Ovary (tissue), 3 donors: ENCODE results near the gene HK1.

Experiments
- EP300 ChIP-seq: sonication (generic); formaldehyde crosslinking; IDR thresholded peaks from one replicate; pipeline ENCODE4 v1.6.1; 2017; ENCODE audit warnings: antibody characterized with exemption
- POLR2A ChIP-seq: fragments of 450-650 bp; IDR thresholded peaks from one replicate; pipeline ENCODE4 v1.6.1; 2017; ENCODE audit warnings: antibody characterized with exemption, mild to moderate bottlenecking, moderate library complexity
- TF ChIP-seq, protein P1 (sequence below), 3 donors: fragments of 450-650 bp in 2 of 3; fragments of 200-600 bp in 1 of 3; IDR thresholded peaks; one replicate each; pipeline versions ENCODE4 v1.5.1 to v1.8.0; 2016 to 2022; ENCODE audit warnings: antibody characterized with exemption in 3 of 3, mild to moderate bottlenecking in 1 of 3
- donor health status: DM: no; HTN: no; CAD: no.

DNA sequence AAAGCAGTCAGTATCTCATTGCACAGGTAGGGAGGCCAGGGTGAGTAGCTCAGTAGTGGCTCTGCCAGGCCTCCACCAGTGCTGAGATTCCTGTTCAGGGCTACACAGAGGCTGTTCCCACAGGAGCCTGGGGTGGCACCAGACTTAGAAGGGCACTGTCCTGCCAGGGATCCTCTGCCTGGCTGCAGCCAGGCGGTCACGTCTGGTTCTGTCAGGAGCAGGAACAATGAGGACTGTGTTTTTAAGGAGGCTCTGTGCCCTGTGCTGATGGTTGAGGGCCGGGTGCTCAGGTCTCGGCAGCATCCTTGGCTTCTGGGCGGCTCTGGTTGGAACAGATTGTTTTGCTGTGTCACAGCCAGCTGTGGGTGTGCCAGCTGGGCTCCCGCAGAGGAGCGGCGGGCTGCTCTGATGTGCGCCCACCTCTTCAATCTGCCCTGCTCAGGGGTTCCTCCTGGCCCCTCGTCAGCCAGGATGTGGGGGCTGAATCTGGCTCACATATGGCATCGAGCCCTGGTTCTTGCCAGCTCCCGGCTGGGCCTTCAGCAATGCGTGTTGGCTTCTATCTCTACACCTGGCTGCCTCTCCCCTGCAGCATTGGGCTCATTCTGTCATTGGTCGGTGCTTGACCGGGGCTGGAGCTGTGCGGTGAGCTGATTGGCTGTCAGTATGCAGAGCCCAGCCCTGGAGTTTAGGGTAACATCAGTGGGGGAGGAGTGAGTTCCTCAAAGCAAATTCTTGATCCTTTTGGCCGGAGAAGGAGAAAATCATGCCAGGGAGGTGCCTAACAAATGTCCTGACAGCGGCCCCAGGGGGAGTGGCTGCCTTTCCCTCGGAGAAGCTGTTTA lies 97.2 kb downstream of the HK1 start:
- TF ChIP-seq, protein P1, sequence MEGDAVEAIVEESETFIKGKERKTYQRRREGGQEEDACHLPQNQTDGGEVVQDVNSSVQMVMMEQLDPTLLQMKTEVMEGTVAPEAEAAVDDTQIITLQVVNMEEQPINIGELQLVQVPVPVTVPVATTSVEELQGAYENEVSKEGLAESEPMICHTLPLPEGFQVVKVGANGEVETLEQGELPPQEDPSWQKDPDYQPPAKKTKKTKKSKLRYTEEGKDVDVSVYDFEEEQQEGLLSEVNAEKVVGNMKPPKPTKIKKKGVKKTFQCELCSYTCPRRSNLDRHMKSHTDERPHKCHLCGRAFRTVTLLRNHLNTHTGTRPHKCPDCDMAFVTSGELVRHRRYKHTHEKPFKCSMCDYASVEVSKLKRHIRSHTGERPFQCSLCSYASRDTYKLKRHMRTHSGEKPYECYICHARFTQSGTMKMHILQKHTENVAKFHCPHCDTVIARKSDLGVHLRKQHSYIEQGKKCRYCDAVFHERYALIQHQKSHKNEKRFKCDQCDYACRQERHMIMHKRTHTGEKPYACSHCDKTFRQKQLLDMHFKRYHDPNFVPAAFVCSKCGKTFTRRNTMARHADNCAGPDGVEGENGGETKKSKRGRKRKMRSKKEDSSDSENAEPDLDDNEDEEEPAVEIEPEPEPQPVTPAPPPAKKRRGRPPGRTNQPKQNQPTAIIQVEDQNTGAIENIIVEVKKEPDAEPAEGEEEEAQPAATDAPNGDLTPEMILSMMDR (IDR thresholded peaks at IDR 0.05), result no peak
- no peak for TF ChIP-seq POLR2A
- no peak for TF ChIP-seq EP300
